HepG2 (cell line): ENCODE results near the gene KRABD2.

Experiments used
- ATAC-seq: fragments of 200-7000 bp; cut with Tn5 transposase; 3 replicates; pipeline ENCODE4 v1.9.1; 2020; ENCODE audit warnings: mild to moderate bottlenecking, moderate library complexity
- BruUV-seq: library from RNA; stranded (reverse); fragments of 400-500 nt; replicated peaks from 2 replicates; lab custom pipeline; 2021; lab: Mats Ljungman, UMichigan
- CTCF ChIA-PET: fragments of 300-600 bp; formaldehyde crosslinking; extraction: SDS; loops from one replicate; lab custom pipeline; 2021; ENCODE audit warnings: low total read pairs, inconsistent platforms, low intra/inter-chr PET ratio; lab: Yijun Ruan, JAX
- POLR2A ChIA-PET: fragments of 350-600 bp; sonication (Branson Sonifier 250); formaldehyde crosslinking; loops from one replicate; lab custom pipeline; 2020; ENCODE audit warnings: antibody characterized with exemption, inconsistent platforms; lab: Yijun Ruan, JAX
- DNase-seq: peaks from one replicate; pipeline ENCODE4 v3.0.0-alpha.2; 2015; ENCODE audit warnings: low spot score
- FAIRE-seq: peaks from 3 replicates; lab custom pipeline; 2011; peaks lifted over from hg19 to GRCh38; lab: Jason Lieb, UNC
- H2AFZ ChIP-seq: one replicate; pipeline ENCODE4 v1.6.1; 2011; ENCODE audit warnings: low read length, inconsistent platforms
- H3K27ac ChIP-seq: fragments of 300-600 bp; 3 replicates; pipeline ENCODE4 v1.8.0; 2011; ENCODE audit warnings: mixed run types, mild to moderate bottlenecking, mixed read lengths, low read length, inconsistent platforms; ENCODE audit not compliant: insufficient read depth; ENCODE audit errors: extremely low read length
- H3K27me3 ChIP-seq, 2 experiments: fragments of 200-600 bp in 1 of 2; 2 replicates in 1 of 2; 3 replicates in 1 of 2; pipeline versions ENCODE4 v1.6.0 to v1.8.0; 2011; ENCODE audit warnings: low read length in 2 of 2, mild to moderate bottlenecking in 2 of 2, moderate library complexity in 2 of 2, inconsistent platforms in 1 of 2; ENCODE audit not compliant: insufficient read depth in 2 of 2, control insufficient read depth in 1 of 2
- H3K36me3 ChIP-seq, 2 experiments: fragments of 200-600 bp in 1 of 2; replicated peaks in 1 of 2; 2 replicates in 1 of 2; 3 replicates in 1 of 2; pipeline versions ENCODE4 v1.5.1 to v1.8.0; 2011; ENCODE audit warnings: low read length in 2 of 2, inconsistent platforms in 1 of 2; ENCODE audit not compliant: insufficient read depth in 2 of 2, control insufficient read depth in 1 of 2
- H3K4me1 ChIP-seq: 2 replicates; pipeline ENCODE4 v1.5.1; 2012; ENCODE audit warnings: low read length, inconsistent platforms; ENCODE audit not compliant: insufficient read depth
- H3K4me2 ChIP-seq: 2 replicates; pipeline ENCODE4 v1.6.0; 2011; ENCODE audit warnings: low read depth, low read length, inconsistent platforms
- H3K4me3 ChIP-seq, 3 experiments: fragments of 200-600 bp in 1 of 3; sonication (generic), shearing (Covaris generic) in 1 of 3; replicated peaks in 1 of 3; 2 replicates each; pipeline ENCODE4 v1.5.1; 2011 to 2016; ENCODE audit warnings: low read length in 3 of 3, inconsistent platforms in 2 of 3, low read depth in 2 of 3, mild to moderate bottlenecking in 2 of 3, control low read depth in 1 of 3, mixed read lengths in 1 of 3; ENCODE audit not compliant: insufficient read depth in 1 of 3
- H3K79me2 ChIP-seq: one replicate; pipeline ENCODE4 v1.6.1; 2011; ENCODE audit warnings: low read length, inconsistent platforms; ENCODE audit not compliant: insufficient read depth
- H3K9ac ChIP-seq: 2 replicates; pipeline ENCODE4 v1.6.0; 2011; ENCODE audit warnings: mild to moderate bottlenecking, low read depth, low read length, inconsistent platforms; ENCODE audit not compliant: insufficient read depth
- H3K9me3 ChIP-seq: 2 replicates; pipeline ENCODE4 v1.5.1; 2012; ENCODE audit warnings: mild to moderate bottlenecking, low read length
- H4K20me1 ChIP-seq: 2 replicates; pipeline ENCODE4 v1.6.0; 2011; ENCODE audit warnings: inconsistent platforms, mild to moderate bottlenecking, low read length, moderate library complexity; ENCODE audit not compliant: insufficient read depth
- ARNTL ChIP-seq: sonication (generic); formaldehyde crosslinking; IDR thresholded peaks from 2 replicates; pipeline ENCODE4 v1.4.0; 2020; ENCODE audit warnings: mild to moderate bottlenecking, missing genetic modification reagents
- CCDC6 ChIP-seq: sonication (generic); formaldehyde crosslinking; IDR thresholded peaks from 2 replicates; pipeline ENCODE4 v1.8.1; 2022; ENCODE audit warnings: mild to moderate bottlenecking, missing genetic modification reagents, moderate library complexity
- ELF4 ChIP-seq: sonication (generic); formaldehyde crosslinking; IDR thresholded peaks from 2 replicates; pipeline ENCODE4 v1.5.0; 2020; ENCODE audit warnings: missing genetic modification reagents, mild to moderate bottlenecking, moderate library complexity, borderline replicate concordance
- KAT8 ChIP-seq: IDR thresholded peaks from 2 replicates; pipeline ENCODE4 v1.6.1; 2016; ENCODE audit warnings: missing genetic modification reagents, missing compliant biosample characterization
- MEIS1 ChIP-seq: sonication (generic); formaldehyde crosslinking; IDR thresholded peaks from 2 replicates; pipeline ENCODE4 v1.9.0; 2021; ENCODE audit warnings: mild to moderate bottlenecking, missing genetic modification reagents, moderate library complexity, borderline replicate concordance
- NAIF1 ChIP-seq: sonication (generic); formaldehyde crosslinking; IDR thresholded peaks from 2 replicates; pipeline ENCODE4 v1.5.0; 2020; ENCODE audit warnings: mild to moderate bottlenecking, missing genetic modification reagents, borderline replicate concordance
- U2AF1 ChIP-seq: fragments of 200-400 bp; formaldehyde crosslinking; optimal IDR thresholded peaks from 2 replicates; pipeline ENCODE3; 2017; ENCODE audit warnings: mild to moderate bottlenecking, low read depth, low read length
- ZNF44 ChIP-seq: sonication (generic); formaldehyde crosslinking; IDR thresholded peaks from 2 replicates; pipeline ENCODE4 v1.5.1; 2020; ENCODE audit warnings: mild to moderate bottlenecking, missing genetic modification reagents
- ZNF558 ChIP-seq: sonication (generic); formaldehyde crosslinking; IDR thresholded peaks from 2 replicates; pipeline ENCODE4 v1.9.0; 2022; ENCODE audit warnings: mild to moderate bottlenecking, missing genetic modification reagents, borderline replicate concordance
- ZNF569 ChIP-seq: sonication (generic); formaldehyde crosslinking; IDR thresholded peaks from 2 replicates; pipeline ENCODE4 v1.5.0; 2020; ENCODE audit warnings: mild to moderate bottlenecking, missing genetic modification reagents, moderate library complexity, borderline replicate concordance
- ZNF777 ChIP-seq: sonication (generic); formaldehyde crosslinking; IDR thresholded peaks from 2 replicates; pipeline ENCODE4 v1.4.0; 2020; ENCODE audit warnings: missing genetic modification reagents
- WGBS: methylation state at CpG from one replicate; pipeline ENCODE4 v1.1.6; 2017; ENCODE audit warnings: low lambda C conversion rate; 5-methylcytosine and 5-hydroxymethylcytosine counted together
- in situ Hi-C: cut with HindIII; loops from 2 replicates; pipeline ENCODE4 v1.10.0; 2017; ENCODE audit warnings: low pct_unique_long_range_greater_than_20kb; ENCODE audit not compliant: extremely low pct_ligation_motif_present
- intact Hi-C: fragments of 100-400 bp; cut with micrococcal nuclease; formaldehyde crosslinking; loops from one replicate; pipeline ENCODE4 v1.10.0; 2022; ENCODE audit not compliant: unreplicated experiment
- TF ChIP-seq, protein P1 (sequence below): IDR thresholded peaks from 2 replicates; pipeline ENCODE4 v1.6.1; 2016; ENCODE audit warnings: missing compliant biosample characterization, missing genetic modification reagents, borderline replicate concordance
- TF ChIP-seq, protein P2 (sequence below): sonication (generic); formaldehyde crosslinking; IDR thresholded peaks from 2 replicates; pipeline ENCODE4 v1.5.1; 2020; ENCODE audit warnings: mild to moderate bottlenecking, missing genetic modification reagents, borderline replicate concordance
- TF ChIP-seq, protein P3 (sequence below), 2 experiments: sonication (generic) in 1 of 2; formaldehyde crosslinking in 1 of 2; IDR thresholded peaks; 2 replicates each; pipeline versions ENCODE4 v1.4.0 to v1.6.1; 2016 to 2020; ENCODE audit warnings: borderline replicate concordance in 1 of 2, low read depth in 1 of 2, mild to moderate bottlenecking in 1 of 2, missing genetic modification reagents in 1 of 2

KRABD2 gene

DNA sequence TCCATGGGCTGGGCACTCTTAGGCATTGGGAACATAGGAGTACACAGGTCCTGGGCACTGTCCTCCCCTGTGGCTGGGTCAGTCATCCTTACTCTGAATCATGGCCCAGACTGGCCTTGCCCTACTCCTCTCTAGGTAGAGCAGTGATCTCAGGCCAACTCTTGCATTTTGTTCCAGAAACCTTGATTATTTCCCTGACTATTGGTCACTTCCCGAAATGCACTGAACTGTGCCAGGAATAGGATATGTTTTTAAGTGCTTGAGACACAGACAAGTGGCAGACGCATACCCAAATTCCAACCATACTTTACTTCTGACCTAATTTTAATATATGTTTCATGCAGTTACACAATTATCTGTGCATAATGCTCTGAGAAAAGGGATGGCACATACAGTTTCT lies 10.3 kb downstream of the KRABD2 start:
- Histone ChIP-seq H3K27me3 (no peaks in the 10 kb centered on the region), H3K4me3 (no peak overlapping the region), H2AFZ (no peak overlapping the region), H3K27ac (no peak overlapping the region), H3K4me2 (no peak overlapping the region), H3K9me3 (no peaks in the 10 kb centered on the region), H4K20me1 (no peaks in the 10 kb centered on the region), H3K79me2 (no peaks in the 10 kb centered on the region), H3K4me1 (0 out of 2 replicates have a peak, but pooled peaks cover 1% of the 10 kb centered on the region), H3K36me3 (peaks cover 2 to 9% of the 10 kb centered on the region in 2 experiments; a peak in 3 of 5 replicates), H3K9ac (no peak overlapping the region)
- no TSS peak for BruUV-seq
- intact Hi-C loops, result no loop called here
- POLR2A ChIA-PET, result no interaction called here
- DNase-seq (no peak), FAIRE-seq (no peak), ATAC-seq (no peak)
- CTCF ChIA-PET, result no interaction called here
- in situ Hi-C loops, result no loop called here
- 93% methylated on average over 2 of the region's 2 CpGs for WGBS
- TF ChIP-seq ZNF558 (no peak), CCDC6 (CRISPR knock-in tag) (no peak), MEIS1 (CRISPR knock-in tag) (no peak), U2AF1 (no peak), ARNTL (CRISPR knock-in tag) (no peak), ELF4 (no peak), ZNF44 (no peak), ZNF569 (CRISPR knock-in tag) (no peak), NAIF1 (no peak), ZNF777 (CRISPR knock-in tag) (no peak), KAT8 (no peak)
- TF ChIP-seq, protein P1, sequence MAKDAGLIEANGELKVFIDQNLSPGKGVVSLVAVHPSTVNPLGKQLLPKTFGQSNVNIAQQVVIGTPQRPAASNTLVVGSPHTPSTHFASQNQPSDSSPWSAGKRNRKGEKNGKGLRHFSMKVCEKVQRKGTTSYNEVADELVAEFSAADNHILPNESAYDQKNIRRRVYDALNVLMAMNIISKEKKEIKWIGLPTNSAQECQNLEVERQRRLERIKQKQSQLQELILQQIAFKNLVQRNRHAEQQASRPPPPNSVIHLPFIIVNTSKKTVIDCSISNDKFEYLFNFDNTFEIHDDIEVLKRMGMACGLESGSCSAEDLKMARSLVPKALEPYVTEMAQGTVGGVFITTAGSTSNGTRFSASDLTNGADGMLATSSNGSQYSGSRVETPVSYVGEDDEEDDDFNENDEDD (CRISPR knock-in tag), result no peak
- TF ChIP-seq, protein P2, sequence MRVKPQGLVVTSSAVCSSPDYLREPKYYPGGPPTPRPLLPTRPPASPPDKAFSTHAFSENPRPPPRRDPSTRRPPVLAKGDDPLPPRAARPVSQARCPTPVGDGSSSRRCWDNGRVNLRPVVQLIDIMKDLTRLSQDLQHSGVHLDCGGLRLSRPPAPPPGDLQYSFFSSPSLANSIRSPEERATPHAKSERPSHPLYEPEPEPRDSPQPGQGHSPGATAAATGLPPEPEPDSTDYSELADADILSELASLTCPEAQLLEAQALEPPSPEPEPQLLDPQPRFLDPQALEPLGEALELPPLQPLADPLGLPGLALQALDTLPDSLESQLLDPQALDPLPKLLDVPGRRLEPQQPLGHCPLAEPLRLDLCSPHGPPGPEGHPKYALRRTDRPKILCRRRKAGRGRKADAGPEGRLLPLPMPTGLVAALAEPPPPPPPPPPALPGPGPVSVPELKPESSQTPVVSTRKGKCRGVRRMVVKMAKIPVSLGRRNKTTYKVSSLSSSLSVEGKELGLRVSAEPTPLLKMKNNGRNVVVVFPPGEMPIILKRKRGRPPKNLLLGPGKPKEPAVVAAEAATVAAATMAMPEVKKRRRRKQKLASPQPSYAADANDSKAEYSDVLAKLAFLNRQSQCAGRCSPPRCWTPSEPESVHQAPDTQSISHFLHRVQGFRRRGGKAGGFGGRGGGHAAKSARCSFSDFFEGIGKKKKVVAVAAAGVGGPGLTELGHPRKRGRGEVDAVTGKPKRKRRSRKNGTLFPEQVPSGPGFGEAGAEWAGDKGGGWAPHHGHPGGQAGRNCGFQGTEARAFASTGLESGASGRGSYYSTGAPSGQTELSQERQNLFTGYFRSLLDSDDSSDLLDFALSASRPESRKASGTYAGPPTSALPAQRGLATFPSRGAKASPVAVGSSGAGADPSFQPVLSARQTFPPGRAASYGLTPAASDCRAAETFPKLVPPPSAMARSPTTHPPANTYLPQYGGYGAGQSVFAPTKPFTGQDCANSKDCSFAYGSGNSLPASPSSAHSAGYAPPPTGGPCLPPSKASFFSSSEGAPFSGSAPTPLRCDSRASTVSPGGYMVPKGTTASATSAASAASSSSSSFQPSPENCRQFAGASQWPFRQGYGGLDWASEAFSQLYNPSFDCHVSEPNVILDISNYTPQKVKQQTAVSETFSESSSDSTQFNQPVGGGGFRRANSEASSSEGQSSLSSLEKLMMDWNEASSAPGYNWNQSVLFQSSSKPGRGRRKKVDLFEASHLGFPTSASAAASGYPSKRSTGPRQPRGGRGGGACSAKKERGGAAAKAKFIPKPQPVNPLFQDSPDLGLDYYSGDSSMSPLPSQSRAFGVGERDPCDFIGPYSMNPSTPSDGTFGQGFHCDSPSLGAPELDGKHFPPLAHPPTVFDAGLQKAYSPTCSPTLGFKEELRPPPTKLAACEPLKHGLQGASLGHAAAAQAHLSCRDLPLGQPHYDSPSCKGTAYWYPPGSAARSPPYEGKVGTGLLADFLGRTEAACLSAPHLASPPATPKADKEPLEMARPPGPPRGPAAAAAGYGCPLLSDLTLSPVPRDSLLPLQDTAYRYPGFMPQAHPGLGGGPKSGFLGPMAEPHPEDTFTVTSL (CRISPR knock-in tag), result no peak
- TF ChIP-seq, protein P3, sequence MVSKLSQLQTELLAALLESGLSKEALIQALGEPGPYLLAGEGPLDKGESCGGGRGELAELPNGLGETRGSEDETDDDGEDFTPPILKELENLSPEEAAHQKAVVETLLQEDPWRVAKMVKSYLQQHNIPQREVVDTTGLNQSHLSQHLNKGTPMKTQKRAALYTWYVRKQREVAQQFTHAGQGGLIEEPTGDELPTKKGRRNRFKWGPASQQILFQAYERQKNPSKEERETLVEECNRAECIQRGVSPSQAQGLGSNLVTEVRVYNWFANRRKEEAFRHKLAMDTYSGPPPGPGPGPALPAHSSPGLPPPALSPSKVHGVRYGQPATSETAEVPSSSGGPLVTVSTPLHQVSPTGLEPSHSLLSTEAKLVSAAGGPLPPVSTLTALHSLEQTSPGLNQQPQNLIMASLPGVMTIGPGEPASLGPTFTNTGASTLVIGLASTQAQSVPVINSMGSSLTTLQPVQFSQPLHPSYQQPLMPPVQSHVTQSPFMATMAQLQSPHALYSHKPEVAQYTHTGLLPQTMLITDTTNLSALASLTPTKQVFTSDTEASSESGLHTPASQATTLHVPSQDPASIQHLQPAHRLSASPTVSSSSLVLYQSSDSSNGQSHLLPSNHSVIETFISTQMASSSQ (IDR thresholded peaks at IDR 0.05; ENCODE audit: low read depth), result no peak
- TF ChIP-seq, protein P3 (CRISPR knock-in tag; IDR thresholded peaks at IDR 0.05; ENCODE audit: borderline replicate concordance), result no peak
